SJCRH30 (cell line): ENCODE data around the gene CSF1. TPM values are rescaled to one million over a fixed set of nuclear protein-coding genes. Genes with fewer than 3 reads are reported as not detected.
"Not testable (repeated sequence)": the region's sequence is repeated elsewhere in the genome, so short reads cannot be mapped to it uniquely, and the experiment has no call there.

Experiments used
- DNase-seq, 2 experiments: peaks; one replicate each; pipeline ENCODE4 v3.0.0-alpha.2; 2015 to 2020
- H3K27ac ChIP-seq: fragments of 250-450 bp; sonication (Bioruptor Pico); 2 replicates; pipeline ENCODE4 v1.5.1; 2020; ENCODE audit warnings: mild to moderate bottlenecking, moderate library complexity
- H3K27me3 ChIP-seq: fragments of 250-450 bp; sonication (Bioruptor Pico); 2 replicates; pipeline ENCODE4 v1.5.1; 2020; ENCODE audit warnings: mild to moderate bottlenecking, moderate library complexity
- H3K36me3 ChIP-seq: fragments of 250-450 bp; sonication (Bioruptor Pico); 2 replicates; pipeline ENCODE4 v1.5.1; 2020; ENCODE audit warnings: mild to moderate bottlenecking, moderate library complexity
- H3K4me1 ChIP-seq: fragments of 250-450 bp; sonication (Bioruptor Pico); 2 replicates; pipeline ENCODE4 v1.5.1; 2020; ENCODE audit warnings: mild to moderate bottlenecking, moderate library complexity
- H3K4me3 ChIP-seq: fragments of 250-450 bp; sonication (Bioruptor Pico); 2 replicates; pipeline ENCODE4 v1.5.1; 2020; ENCODE audit warnings: mild to moderate bottlenecking, moderate library complexity
- H3K9me3 ChIP-seq: fragments of 250-450 bp; sonication (Bioruptor Pico); replicated peaks from 2 replicates; pipeline ENCODE4 v1.5.1; 2020; ENCODE audit warnings: mild to moderate bottlenecking, moderate library complexity
- total RNA-seq: library from RNA; depleted of rRNA; stranded (reverse); fragments of >200 nt; shearing (Covaris generic); gene quantifications from 2 replicates; pipeline ENCODE4 v1.2.3, GENCODE V29; 2014

The CSF1 gene
- total RNA-seq, 1 experiment from 2014 or later: 0.77 TPM

DNA sequence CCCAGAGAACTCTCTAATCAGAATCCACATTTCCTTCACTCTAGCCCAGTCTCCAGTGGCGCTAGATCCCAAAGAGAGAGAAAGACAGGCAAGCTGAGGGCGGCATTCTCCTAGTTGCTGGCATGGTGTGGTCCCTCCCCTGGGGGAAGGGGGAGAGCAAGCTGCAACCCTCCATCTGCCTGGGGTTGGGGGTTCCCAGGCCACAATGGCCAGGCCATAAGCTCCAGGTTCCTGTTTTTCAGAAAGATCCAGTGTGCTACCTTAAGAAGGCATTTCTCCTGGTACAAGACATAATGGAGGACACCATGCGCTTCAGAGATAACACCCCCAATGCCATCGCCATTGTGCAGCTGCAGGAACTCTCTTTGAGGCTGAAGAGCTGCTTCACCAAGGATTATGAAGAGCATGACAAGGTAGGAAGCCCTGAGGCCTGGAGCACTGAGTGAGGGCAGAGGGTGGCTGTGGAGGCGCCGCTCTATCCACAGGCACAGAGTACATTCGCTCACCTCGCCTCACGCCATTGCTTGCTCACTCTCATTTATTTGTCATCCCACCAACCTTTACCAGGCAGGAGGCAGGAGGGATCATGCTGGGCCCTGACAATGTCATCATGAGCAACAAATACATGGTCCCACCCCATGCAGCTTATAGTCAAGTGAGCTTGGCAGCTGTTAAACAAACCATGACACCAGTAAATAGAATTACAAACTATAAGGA lies 6.6 kb downstream of the CSF1 start:
- Histone ChIP-seq H3K4me1 (no peaks in the 10 kb centered on the region), H3K4me3 (no peak overlapping the region), H3K36me3 (no peaks in the 10 kb centered on the region), H3K9me3 (no peaks in the 10 kb centered on the region), H3K27ac (no peak overlapping the region), H3K27me3 (peaks cover 7% of the 10 kb centered on the region; the same call in 1 of the 2 replicates)
- no peak for DNase-seq

DNA sequence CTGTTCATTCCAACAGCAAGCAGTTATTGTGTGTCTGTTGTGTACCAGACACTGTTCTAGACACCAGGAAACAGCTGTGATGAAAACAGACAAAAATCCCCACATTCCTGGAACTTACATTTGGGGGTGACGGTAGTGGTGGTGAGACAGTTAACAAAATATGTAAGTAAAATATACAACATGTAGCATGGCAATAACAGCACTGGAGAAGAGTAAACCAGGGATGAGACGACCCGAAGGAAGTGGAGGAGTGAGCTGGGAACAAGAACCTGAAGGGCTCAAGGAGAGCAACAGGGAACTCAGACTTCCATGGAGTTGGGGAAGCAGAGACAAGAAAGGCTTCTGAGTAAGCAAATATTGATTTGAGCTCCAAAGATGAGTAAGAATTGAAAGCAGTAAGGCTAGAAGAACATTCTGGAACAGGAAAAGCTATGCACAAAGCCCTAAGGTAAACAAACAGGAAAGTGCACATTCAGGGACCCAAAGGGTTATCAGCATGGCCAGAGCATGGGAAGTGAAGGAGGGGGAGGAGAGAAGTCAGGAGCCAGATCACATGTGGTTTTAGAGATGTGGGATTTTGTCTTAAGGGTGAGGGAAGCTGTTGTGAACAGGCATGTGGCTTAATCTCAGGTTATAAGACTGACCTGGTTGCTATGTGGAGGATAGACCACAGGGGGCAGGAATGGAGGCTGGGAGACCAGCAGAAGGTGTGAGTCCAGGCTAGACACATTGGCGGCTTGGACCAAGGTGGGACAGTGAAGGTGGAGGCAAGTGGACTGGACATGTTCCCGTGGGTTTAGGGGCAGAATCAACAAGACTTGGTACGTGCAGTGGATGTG lies 7.3 kb downstream of the CSF1 start:
- Histone ChIP-seq H3K27me3 (peaks cover 1% of the 10 kb centered on the region; the same call in 1 of the 2 replicates), H3K9me3 (no peaks in the 10 kb centered on the region), H3K36me3 (no peaks in the 10 kb centered on the region), H3K4me1 (no peaks in the 10 kb centered on the region), H3K4me3 (no peak overlapping the region), H3K27ac (no peak overlapping the region)
- no peak for DNase-seq

DNA sequence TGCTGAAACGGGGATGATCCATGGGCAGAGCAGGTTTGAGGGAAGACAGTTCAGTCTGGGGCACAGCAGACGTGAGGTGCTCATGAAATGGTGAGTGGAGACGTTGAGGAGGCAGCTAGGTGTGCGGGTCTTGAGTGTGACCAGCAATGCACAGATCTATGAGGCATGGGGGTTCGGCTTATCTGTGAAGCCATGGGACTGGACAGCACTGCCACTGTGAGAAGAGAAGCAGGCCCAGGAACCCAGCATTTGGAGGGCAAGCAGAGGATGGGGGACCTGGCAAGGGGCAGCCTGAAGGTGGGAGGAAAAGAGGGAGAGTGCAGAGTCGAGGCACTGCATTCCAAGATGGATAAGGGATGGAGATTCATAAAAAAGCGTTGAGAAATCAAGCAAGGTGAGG lies 8.0 kb downstream of the CSF1 start:
- Histone ChIP-seq H3K36me3 (no peaks in the 10 kb centered on the region), H3K4me1 (no peaks in the 10 kb centered on the region), H3K27ac (no peak overlapping the region), H3K4me3 (no peak overlapping the region), H3K9me3 (no peaks in the 10 kb centered on the region), H3K27me3 (no peaks in the 10 kb centered on the region)
- DNase-seq: no peak

DNA sequence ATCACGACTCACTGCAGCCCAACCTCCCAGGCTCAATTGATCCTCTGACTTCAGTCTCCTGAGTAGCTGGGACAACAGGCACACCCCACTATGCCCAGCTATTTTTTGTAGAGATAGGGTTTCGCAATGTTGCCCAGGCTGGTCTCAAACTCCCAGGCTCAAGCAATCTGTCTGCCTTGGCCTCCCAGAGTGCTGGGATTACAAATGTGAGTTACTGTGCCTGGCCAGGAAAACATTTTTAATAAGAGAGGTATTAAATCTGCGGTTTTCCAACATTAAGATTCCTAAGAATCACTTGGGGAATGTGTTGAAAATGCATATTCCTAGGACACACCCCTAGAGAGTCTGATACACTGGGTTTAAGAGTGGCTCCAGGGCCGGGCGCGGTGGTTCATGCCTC lies 8.7 kb downstream of the CSF1 start:
- H3K27ac ChIP-seq: no peak overlapping the region
- DNase-seq: no peak
- no peaks in the 10 kb centered on the region for H3K27me3 ChIP-seq
- no peaks in the 10 kb centered on the region for H3K36me3 ChIP-seq
- no peaks in the 10 kb centered on the region for H3K4me1 ChIP-seq
- no peak overlapping the region for H3K4me3 ChIP-seq
- no peaks in the 10 kb centered on the region for H3K9me3 ChIP-seq

DNA sequence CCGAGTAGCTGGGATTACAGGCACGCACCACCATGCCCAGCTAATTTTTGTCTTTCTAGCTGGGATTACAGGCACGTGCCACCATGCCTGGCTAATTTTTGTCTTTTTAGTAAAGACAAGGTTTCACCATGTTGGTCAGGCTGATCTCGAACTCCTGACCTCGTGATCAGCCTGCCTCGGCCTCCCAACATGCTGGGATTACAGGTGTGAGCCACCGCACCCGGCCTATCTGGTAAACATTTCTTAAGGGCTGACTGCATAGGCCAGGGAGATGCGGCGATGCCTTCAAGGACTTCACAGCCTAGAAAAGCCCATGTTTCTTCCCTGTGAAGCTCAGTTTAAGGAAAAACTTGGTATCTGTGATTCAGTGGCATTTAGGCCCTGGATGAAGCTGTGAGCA lies 9.7 kb downstream of the CSF1 start:
- H3K36me3 ChIP-seq, H3K9me3 ChIP-seq, H3K27ac ChIP-seq, H3K4me1 ChIP-seq, H3K4me3 ChIP-seq, H3K27me3 ChIP-seq, DNase-seq: not testable (repeated sequence)

DNA sequence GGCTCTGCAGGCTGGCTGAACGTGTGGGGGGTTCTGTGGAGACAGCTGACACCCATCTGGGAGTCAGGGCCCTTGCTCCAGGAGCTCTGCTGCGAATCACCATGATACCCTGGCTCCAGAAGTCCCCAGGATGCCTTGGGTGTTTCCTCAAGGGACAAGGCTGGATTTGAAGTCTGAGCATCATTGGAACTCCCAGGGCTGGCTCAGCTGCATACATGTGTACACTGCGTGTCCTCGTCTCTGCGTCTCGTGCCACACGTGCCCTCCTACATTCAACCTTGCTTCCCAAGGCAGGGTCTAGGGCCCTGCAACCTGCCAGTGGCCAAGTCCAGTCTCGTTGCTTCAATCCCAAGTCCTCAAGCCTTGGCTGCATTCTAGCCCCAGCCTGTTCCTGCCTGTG lies 11.7 kb downstream of the CSF1 start:
- Histone ChIP-seq H3K27me3 (no peaks in the 10 kb centered on the region), H3K4me1 (no peaks in the 10 kb centered on the region), H3K36me3 (no peaks in the 10 kb centered on the region), H3K9me3 (no peaks in the 10 kb centered on the region), H3K4me3 (no peak overlapping the region), H3K27ac (no peak overlapping the region)
- DNase-seq: no peak

DNA sequence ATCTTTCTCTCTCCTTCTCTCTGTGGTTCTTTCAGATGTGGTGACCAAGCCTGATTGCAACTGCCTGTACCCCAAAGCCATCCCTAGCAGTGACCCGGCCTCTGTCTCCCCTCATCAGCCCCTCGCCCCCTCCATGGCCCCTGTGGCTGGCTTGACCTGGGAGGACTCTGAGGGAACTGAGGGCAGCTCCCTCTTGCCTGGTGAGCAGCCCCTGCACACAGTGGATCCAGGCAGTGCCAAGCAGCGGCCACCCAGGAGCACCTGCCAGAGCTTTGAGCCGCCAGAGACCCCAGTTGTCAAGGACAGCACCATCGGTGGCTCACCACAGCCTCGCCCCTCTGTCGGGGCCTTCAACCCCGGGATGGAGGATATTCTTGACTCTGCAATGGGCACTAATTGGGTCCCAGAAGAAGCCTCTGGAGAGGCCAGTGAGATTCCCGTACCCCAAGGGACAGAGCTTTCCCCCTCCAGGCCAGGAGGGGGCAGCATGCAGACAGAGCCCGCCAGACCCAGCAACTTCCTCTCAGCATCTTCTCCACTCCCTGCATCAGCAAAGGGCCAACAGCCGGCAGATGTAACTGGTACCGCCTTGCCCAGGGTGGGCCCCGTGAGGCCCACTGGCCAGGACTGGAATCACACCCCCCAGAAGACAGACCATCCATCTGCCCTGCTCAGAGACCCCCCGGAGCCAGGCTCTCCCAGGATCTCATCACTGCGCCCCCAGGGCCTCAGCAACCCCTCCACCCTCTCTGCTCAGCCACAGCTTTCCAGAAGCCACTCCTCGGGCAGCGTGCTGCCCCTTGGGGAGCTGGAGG lies 12.7 kb downstream of the CSF1 start:
- no peak overlapping the region for H3K27ac ChIP-seq
- no peaks in the 10 kb centered on the region for H3K4me1 ChIP-seq
- no peaks in the 10 kb centered on the region for H3K27me3 ChIP-seq
- no peaks in the 10 kb centered on the region for H3K9me3 ChIP-seq
- DNase-seq: peak; percentile 41 to 57
- H3K36me3 ChIP-seq: no peaks in the 10 kb centered on the region
- H3K4me3 ChIP-seq: peak overlapping the region; percentile 49

DNA sequence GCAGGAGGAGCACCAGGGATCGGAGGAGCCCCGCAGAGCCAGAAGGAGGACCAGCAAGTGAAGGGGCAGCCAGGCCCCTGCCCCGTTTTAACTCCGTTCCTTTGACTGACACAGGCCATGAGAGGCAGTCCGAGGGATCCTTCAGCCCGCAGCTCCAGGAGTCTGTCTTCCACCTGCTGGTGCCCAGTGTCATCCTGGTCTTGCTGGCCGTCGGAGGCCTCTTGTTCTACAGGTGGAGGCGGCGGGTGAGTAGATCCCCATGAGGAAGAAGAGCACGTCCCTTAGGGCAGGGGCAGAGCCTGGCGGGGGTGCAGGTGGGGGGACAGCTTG lies 13.3 kb downstream of the CSF1 start:
- H3K4me1 ChIP-seq: no peaks in the 10 kb centered on the region
- peak overlapping the region; percentile 49 for H3K4me3 ChIP-seq
- H3K27ac ChIP-seq: no peak overlapping the region
- DNase-seq: no peak
- H3K9me3 ChIP-seq: no peaks in the 10 kb centered on the region
- H3K36me3 ChIP-seq: no peaks in the 10 kb centered on the region
- no peaks in the 10 kb centered on the region for H3K27me3 ChIP-seq

DNA sequence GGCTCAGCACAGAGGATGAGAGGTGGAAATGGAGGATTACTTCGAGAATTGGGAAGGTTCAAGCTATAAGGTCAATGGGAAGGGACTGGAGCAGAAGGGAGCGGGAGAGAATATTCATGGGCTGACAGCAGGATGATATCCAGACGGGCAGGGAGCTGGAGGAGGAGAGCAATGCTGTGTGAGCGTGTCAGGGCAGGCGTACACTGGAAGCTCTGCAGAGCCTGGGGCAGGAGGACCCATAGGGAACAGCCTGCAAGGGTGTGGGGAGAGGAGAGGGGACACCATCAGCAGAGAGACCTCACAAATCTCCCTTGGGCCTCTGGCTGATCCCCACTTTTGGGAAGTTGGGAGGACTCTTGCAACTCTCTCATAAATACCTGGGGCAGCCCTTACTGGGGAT lies 13.7 kb downstream of the CSF1 start:
- no peaks in the 10 kb centered on the region for H3K36me3 ChIP-seq
- H3K27me3 ChIP-seq: no peaks in the 10 kb centered on the region

DNA sequence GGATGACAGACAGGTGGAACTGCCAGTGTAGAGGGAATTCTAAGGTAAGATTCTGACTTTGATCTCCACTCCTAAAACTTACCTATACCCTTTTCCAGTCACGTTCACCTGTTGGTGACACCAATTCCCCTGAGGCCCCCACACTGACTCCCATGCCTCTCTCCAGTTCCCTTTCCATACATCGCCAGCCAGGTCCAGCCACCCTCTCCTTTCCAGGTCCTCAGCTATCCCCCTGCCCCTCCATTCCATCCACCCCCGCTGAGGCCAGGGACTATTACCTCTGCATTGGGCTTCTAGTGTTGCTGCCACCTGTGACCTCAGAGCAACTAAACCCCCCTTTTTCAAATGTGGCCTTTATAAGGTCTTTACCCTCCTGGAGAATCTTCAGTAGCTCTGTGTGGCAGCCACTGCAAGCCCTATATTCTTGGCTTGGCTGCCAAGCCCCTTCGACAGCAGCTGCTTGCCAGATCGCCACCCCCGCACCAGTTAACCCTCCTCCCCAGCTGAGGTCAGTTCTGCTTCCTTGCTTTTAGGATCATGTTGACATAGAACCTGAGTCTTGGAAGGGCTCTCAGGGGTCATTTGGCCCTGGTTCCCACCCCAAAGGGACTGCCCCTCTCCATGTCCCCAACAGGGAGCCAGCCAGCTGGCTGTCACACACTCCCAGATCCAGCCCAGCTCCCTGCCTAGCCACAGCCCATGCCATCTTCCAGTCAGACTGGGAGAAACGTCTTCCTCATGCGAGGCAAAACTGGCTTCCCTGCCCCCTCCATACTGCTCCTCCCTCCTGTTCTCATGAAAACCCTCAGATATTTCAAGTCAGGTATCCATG lies 14.7 kb downstream of the CSF1 start:
- Histone ChIP-seq H3K36me3 (no peaks in the 10 kb centered on the region), H3K4me3 (no peak overlapping the region), H3K27ac (no peak overlapping the region), H3K9me3 (no peaks in the 10 kb centered on the region), H3K27me3 (no peaks in the 10 kb centered on the region), H3K4me1 (no peaks in the 10 kb centered on the region)
- DNase-seq: no peak

More for the DNA sequence above, 13.7 kb downstream of the CSF1 start:
- no peaks in the 10 kb centered on the region for H3K9me3 ChIP-seq
- DNase-seq: no peak
- no peaks in the 10 kb centered on the region for H3K4me1 ChIP-seq
- no peak overlapping the region for H3K27ac ChIP-seq
- H3K4me3 ChIP-seq: no peak overlapping the region; the same call in 1 of the 2 replicates

DNA sequence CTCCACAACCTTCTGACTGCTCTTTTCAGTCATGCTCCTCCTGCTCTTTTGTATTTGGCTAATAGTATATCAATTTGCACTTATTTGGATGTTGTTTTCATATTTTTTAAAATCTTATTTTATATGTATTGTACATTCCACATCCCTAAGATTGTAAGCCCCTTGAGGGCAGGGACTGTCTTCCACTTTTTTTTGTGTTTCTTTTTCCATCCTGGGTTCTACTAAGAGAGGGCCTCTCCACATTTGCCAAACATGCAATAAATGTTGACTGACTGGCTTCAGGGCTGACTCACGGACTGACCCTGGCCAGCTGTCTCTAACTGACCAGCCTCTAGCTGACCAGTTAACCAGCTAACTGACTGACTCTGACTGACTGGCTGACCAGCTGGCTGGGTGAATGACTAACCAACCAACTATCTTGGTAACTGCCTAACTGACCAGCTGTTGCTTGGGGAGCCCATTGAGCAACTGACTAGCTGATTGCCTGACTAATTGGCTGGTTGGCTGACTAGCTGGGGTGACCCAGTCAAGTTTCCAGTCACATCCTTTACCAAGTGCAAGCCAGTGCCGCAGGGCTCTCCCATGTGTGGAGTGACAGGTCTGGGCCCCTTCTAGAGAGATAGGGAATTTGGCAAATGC lies 16.1 kb downstream of the CSF1 start:
- no peak overlapping the region for H3K4me3 ChIP-seq
- H3K27me3 ChIP-seq: no peaks in the 10 kb centered on the region
- no peaks in the 10 kb centered on the region for H3K36me3 ChIP-seq
- H3K27ac ChIP-seq: no peak overlapping the region
- DNase-seq: no peak
- H3K9me3 ChIP-seq: no peaks in the 10 kb centered on the region
- H3K4me1 ChIP-seq: no peaks in the 10 kb centered on the region

DNA sequence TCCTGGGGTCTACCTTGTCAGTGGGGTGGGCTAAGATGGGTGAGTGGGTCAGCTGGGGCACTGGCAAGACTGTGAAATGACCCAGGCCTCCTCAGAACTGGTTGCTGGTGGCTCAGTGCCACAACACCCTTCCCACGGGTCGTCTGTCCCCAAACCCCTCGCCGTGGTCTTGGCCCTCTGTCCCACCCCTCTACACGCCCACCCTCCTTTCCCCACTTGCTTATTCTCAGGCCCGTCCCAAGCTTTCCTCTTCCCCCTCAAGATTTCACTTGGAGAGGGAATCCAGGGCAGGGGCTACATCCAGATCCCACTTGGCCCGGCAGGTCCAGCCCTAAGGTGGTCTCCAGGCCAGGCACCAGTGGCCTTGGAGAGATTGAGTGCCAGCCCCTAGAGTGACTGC lies 16.7 kb downstream of the CSF1 start:
- Histone ChIP-seq H3K36me3 (no peaks in the 10 kb centered on the region), H3K9me3 (no peaks in the 10 kb centered on the region), H3K27me3 (no peaks in the 10 kb centered on the region), H3K4me3 (no peak overlapping the region), H3K27ac (no peak overlapping the region), H3K4me1 (no peaks in the 10 kb centered on the region)
- no peak for DNase-seq

DNA sequence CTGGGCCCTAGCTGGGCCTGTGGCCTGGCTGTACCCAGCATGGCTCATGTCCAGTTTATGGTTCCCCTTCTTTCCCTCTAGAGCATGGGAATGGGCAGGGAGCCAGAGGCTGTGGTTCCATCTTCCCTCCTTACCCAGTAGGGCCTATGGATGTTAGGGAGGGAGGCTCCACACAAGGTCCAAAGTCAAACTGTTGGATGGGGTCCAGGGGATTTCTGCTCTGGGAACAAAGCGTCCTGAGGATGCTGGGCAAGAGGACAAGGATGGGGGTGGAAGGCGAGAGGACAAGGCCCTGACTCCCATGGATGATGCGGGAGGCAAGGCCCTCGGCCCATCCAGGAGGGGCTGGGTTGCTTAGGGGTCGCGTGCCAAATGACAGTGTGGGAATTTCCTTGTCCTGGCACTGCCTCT lies 17.3 kb downstream of the CSF1 start:
- H3K4me1 ChIP-seq: no peaks in the 10 kb centered on the region
- H3K9me3 ChIP-seq: no peaks in the 10 kb centered on the region
- no peaks in the 10 kb centered on the region for H3K36me3 ChIP-seq
- H3K4me3 ChIP-seq: no peak overlapping the region
- H3K27me3 ChIP-seq: no peaks in the 10 kb centered on the region
- no peak overlapping the region for H3K27ac ChIP-seq
- DNase-seq: no peak

DNA sequence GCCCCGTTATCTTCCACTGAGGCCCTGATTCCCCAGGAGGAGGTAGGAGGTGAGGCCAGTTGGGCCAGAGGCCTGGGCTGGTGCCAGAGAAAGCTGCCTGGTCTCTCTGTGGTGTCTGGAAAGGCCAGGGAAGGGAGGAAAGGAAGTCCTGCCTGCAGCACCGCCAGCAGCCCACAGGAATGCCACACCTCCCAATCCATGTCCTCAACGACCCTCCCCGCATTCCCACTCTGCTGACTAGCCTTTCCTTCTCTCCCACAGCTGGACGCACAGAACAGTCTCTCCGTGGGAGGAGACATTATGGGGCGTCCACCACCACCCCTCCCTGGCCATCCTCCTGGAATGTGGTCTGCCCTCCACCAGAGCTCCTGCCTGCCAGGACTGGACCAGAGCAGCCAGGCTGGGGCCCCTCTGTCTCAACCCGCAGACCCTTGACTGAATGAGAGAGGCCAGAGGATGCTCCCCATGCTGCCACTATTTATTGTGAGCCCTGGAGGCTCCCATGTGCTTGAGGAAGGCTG lies 18.0 kb downstream of the CSF1 start:
- peak; percentile 17 to 35 for DNase-seq
- H3K27ac ChIP-seq: no peak overlapping the region
- H3K9me3 ChIP-seq: no peaks in the 10 kb centered on the region
- H3K27me3 ChIP-seq: no peaks in the 10 kb centered on the region
- no peaks in the 10 kb centered on the region for H3K36me3 ChIP-seq
- no peaks in the 10 kb centered on the region for H3K4me1 ChIP-seq
- no peak overlapping the region for H3K4me3 ChIP-seq
